Common myeloid progenitor, CD34-positive (primary cell): ENCODE measurements around the gene TLE7.

ENCODE experiments used
- CTCF ChIA-PET: fragments of 350-600 bp; sonication (Branson Sonifier 250); formaldehyde crosslinking; loops from one replicate; lab custom pipeline; 2021; ENCODE audit warnings: antibody characterized with exemption; lab: Charles Lee
- POLR2A ChIA-PET: fragments of 350-600 bp; sonication (Branson Sonifier 250); formaldehyde crosslinking; loops from one replicate; lab custom pipeline; 2021; ENCODE audit warnings: antibody characterized with exemption; lab: Charles Lee
- DNase-seq, 3 donors: peaks; one replicate each; pipeline versions ENCODE4 v3.0.0 to v3.0.0-alpha.2; 2013
- H3K27ac ChIP-seq, 2 experiments: 1 replicate in 1 of 2; 2 replicates in 1 of 2; pipeline ENCODE4 v1.7.0; 2013; ENCODE audit warnings: inconsistent platforms in 2 of 2, low read length in 2 of 2, mild to moderate bottlenecking in 2 of 2, low read depth in 1 of 2, moderate library complexity in 1 of 2; ENCODE audit not compliant: severe bottlenecking in 2 of 2, insufficient read depth in 1 of 2, poor library complexity in 1 of 2
- H3K27me3 ChIP-seq, 5 experiments: replicated peaks in 2 of 5; 1 replicate in 3 of 5; 2 replicates in 2 of 5; pipeline versions ENCODE4 v1.6.1 to v1.7.0; 2013; ENCODE audit warnings: low read length in 4 of 5, mild to moderate bottlenecking in 2 of 5, moderate library complexity in 2 of 5, inconsistent platforms in 1 of 5; ENCODE audit not compliant: insufficient read depth in 5 of 5, control insufficient read depth in 4 of 5
- H3K36me3 ChIP-seq, 4 experiments: 1 replicate in 2 of 4; 2 replicates in 2 of 4; pipeline versions ENCODE4 v1.6.1 to v1.7.0; 2013; ENCODE audit warnings: low read length in 3 of 4, control low read depth in 1 of 4, mild to moderate bottlenecking in 1 of 4; ENCODE audit not compliant: control insufficient read depth in 4 of 4, insufficient read depth in 4 of 4
- H3K4me1 ChIP-seq, 4 experiments: 1 replicate in 3 of 4; 2 replicates in 1 of 4; pipeline versions ENCODE4 v1.6.1 to v1.7.1; 2013; ENCODE audit warnings: low read length in 3 of 4, mild to moderate bottlenecking in 3 of 4, control low read depth in 1 of 4, inconsistent platforms in 1 of 4, moderate library complexity in 1 of 4; ENCODE audit not compliant: control insufficient read depth in 4 of 4, insufficient read depth in 4 of 4; ENCODE audit errors: control extremely low read depth in 1 of 4
- H3K4me3 ChIP-seq, 7 experiments: 1 replicate in 4 of 7; 2 replicates in 3 of 7; pipeline versions ENCODE4 v1.5.1 to v1.7.0; 2013; ENCODE audit warnings: mild to moderate bottlenecking in 7 of 7, low read length in 6 of 7, moderate library complexity in 6 of 7, inconsistent platforms in 2 of 7, low read depth in 2 of 7, control low read depth in 1 of 7; ENCODE audit not compliant: insufficient read depth in 4 of 7, control insufficient read depth in 1 of 7; ENCODE audit errors: extremely low read depth in 1 of 7
- H3K9me3 ChIP-seq, 5 experiments: 1 replicate in 4 of 5; 2 replicates in 1 of 5; pipeline versions ENCODE4 v1.6.1 to v1.7.1; 2013; ENCODE audit warnings: low read length in 4 of 5, mild to moderate bottlenecking in 2 of 5, inconsistent platforms in 1 of 5, low read depth in 1 of 5, moderate library complexity in 1 of 5; ENCODE audit not compliant: control insufficient read depth in 4 of 5, insufficient read depth in 2 of 5; ENCODE audit errors: control extremely low read depth in 1 of 5
- WGBS: methylation state at CpG from one replicate; pipeline ENCODE4 v1.1.5; 2013; ENCODE audit not compliant: insufficient coverage; 5-methylcytosine and 5-hydroxymethylcytosine counted together

TLE7 gene

GRCh38 chr16:71467810-71468209 is 26.0 kb upstream of the TLE7 start:
- Histone ChIP-seq H3K4me3 (no peak overlapping the region), H3K36me3 (no peaks in the 10 kb centered on the region), H3K27me3 (no peaks in the 10 kb centered on the region), H3K9me3 (no peaks in the 10 kb centered on the region), H3K4me1 (no peaks in the 10 kb centered on the region), H3K27ac (no peak overlapping the region)
- DNase-seq = peak; percentile 38 to 70 (median 67)
- WGBS = 53% methylated on average over 6 of the region's 9 CpGs
- CTCF ChIA-PET = interaction anchor here (1.1 kb wide), 1 partner anchor 14 kb away, joined by 4 read pairs; no protein-coding TSS in a partner anchor
- POLR2A ChIA-PET = no interaction called here

GRCh38 chr16:71464231-71464630 is 22.4 kb upstream of the TLE7 start:
- 71% methylated on average over 1 of the region's 1 CpG for WGBS
- CTCF ChIA-PET = interaction anchor here (1.6 to 2.2 kb wide), 2 partner anchors 15 to 36 kb away, joined by 5 to 8 read pairs; no protein-coding TSS in a partner anchor
- POLR2A ChIA-PET = no interaction called here

GRCh38 chr16:71461686-71462648 is 20.1 kb upstream of the TLE7 start, which contains the start of gene ZNF23:
ZNF23 (minus strand) TSS chr16:71462247; CDS start chr16:71456796, 5,451 bp downstream.
- Histone ChIP-seq H3K9me3 (peaks cover 0 to 9% (median 0%) of the 10 kb centered on the region in 5 experiments), H3K36me3 (peaks cover 0 to 6% (median 2%) of the 10 kb centered on the region in 4 experiments), H3K4me1 (peaks cover 0 to 17% (median 10%) of the 10 kb centered on the region in 4 experiments), H3K27me3 (no peaks in the 10 kb centered on the region), H3K27ac (peak within 1 kb of the TSS; percentile 64 to 88), H3K4me3 (peak within 1 kb of the TSS; percentile 66 to 97 (median 95))
- WGBS = 0% methylated on average over 46 of the region's 52 CpGs
- ChIA-PET POLR2A (interaction anchor here (0.7 to 0.9 kb wide), 2 partner anchors 22 to 23 kb away, joined by 3 to 6 read pairs; no protein-coding TSS in a partner anchor), CTCF (interaction anchor here (1.0 to 2.2 kb wide), 7 partner anchors 18 to 38 kb away, joined by 3 to 8 read pairs (median 3); no protein-coding TSS in a partner anchor)
- peak; percentile 69 to 79 (median 71) for DNase-seq

More at GRCh38 chr16:71464231-71464630, 22.4 kb upstream of the TLE7 start:
- Histone ChIP-seq H3K4me3 (no peak overlapping the region), H3K36me3 (no peaks in the 10 kb centered on the region), H3K9me3 (no peaks in the 10 kb centered on the region), H3K27me3 (no peaks in the 10 kb centered on the region), H3K4me1 (peaks cover 0 to 17% (median 10%) of the 10 kb centered on the region in 4 experiments), H3K27ac (no peak overlapping the region)
- no peak for DNase-seq

DNA sequence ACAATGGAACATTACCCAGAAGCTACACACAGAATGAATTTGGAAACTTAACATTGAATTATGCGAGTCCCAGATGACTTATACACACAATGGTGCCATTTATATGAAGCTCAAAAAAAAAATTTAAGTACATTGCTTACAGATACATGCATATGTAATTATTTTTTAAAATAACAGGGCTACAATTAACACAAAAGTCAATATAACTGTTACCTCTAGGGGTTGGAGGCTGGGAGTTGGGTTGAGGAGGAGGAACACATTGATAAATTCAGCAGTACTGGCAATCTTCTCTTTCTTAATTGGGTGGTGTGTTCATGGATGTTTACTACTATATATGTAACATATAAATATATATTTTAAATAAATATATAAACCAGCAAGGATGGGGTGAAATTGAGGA is 19.1 kb upstream of the TLE7 start:
- ChIA-PET POLR2A (no interaction called here), CTCF (interaction anchor here (1.0 to 1.6 kb wide), 3 partner anchors 22 to 80 kb away, joined by 3 to 4 read pairs (median 3); no protein-coding TSS in a partner anchor)
- Histone ChIP-seq H3K36me3 (peaks cover 5 to 15% (median 10%) of the 10 kb centered on the region in 4 experiments), H3K4me3 (peak overlapping the region in 3 of 7 experiments; percentile 94 to 96 (median 95)), H3K4me1 (peaks cover 0 to 17% (median 10%) of the 10 kb centered on the region in 4 experiments), H3K27ac (no peak overlapping the region), H3K9me3 (peaks cover 0 to 18% (median 0%) of the 10 kb centered on the region in 5 experiments), H3K27me3 (no peaks in the 10 kb centered on the region)
- no peak for DNase-seq
- WGBS = no CpG with 5 or more reads among the region's 1 CpG

DNA sequence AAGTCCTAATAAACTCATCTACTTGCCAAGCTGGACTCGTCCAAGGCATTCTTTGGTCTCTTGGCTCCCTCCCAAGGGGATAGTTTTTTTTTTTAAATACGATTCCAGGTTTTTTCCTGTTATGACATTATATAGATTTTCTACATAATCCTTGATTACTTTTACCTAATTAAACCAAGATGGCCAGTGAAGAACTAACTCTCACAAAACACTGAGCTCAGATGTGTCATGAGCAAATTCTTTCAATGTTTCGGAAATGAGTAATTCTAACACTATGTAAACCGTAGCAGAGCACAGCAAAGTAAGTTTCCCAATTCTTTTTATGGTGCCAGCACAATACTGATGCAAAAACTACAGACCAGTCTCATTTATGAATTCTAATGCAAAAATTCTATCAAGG is 18.4 kb upstream of the TLE7 start:
- H3K4me1 ChIP-seq = peaks cover 0 to 17% (median 10%) of the 10 kb centered on the region in 4 experiments
- no peaks in the 10 kb centered on the region for H3K27me3 ChIP-seq
- ChIA-PET POLR2A (no interaction called here), CTCF (interaction anchor here (0.7 to 1.2 kb wide), 3 partner anchors 22 to 156 kb away, joined by 3 to 4 read pairs (median 3); no protein-coding TSS in a partner anchor)
- H3K36me3 ChIP-seq = peaks cover 9 to 22% (median 16%) of the 10 kb centered on the region in 4 experiments
- no peak overlapping the region for H3K27ac ChIP-seq
- no peak overlapping the region for H3K4me3 ChIP-seq
- H3K9me3 ChIP-seq = peaks cover 0 to 22% (median 3%) of the 10 kb centered on the region in 5 experiments
- DNase-seq = no peak
- 100% methylated on average over 1 of the region's 4 CpGs for WGBS

DNA sequence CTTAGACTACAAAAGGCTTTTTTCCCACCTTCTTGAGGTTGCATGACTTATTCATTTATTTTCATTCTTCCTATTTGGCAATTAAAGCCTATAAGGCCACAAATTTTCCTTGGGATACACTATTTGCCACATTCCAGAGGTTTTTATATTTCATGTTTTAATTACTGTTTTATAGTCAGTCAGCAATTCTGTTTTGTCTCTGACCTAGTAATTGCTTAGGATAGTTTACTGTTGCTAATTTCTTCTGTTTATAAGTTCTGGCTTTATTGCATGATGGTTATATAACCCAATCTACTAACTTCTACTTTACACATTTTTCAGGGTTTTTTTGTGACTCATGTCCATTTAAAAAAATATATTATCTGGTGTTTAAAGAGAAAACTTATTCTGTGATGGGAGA is 17.7 kb upstream of the TLE7 start:
- H3K27ac ChIP-seq = no peak overlapping the region
- no peak for DNase-seq
- peaks cover 0 to 17% (median 10%) of the 10 kb centered on the region in 4 experiments for H3K4me1 ChIP-seq
- POLR2A ChIA-PET = no interaction called here
- CTCF ChIA-PET = interaction anchor here (0.7 kb wide), 1 partner anchor 156 kb away, joined by 4 read pairs; no protein-coding TSS in a partner anchor
- H3K4me3 ChIP-seq = no peak overlapping the region
- peaks cover 0 to 28% (median 8%) of the 10 kb centered on the region in 5 experiments for H3K9me3 ChIP-seq
- H3K27me3 ChIP-seq = no peaks in the 10 kb centered on the region
- peaks cover 9 to 28% (median 20%) of the 10 kb centered on the region in 4 experiments for H3K36me3 ChIP-seq
